ENCODE data around the gene YBEY.
A peak's percentile ranks its signal among the peaks of the same experiment; 100 is the strongest.
"Not testable (repeated sequence)": the region's sequence is repeated elsewhere in the genome, so short reads cannot be mapped to it uniquely, and the experiment has no call there.

Gene YBEY, protein sequence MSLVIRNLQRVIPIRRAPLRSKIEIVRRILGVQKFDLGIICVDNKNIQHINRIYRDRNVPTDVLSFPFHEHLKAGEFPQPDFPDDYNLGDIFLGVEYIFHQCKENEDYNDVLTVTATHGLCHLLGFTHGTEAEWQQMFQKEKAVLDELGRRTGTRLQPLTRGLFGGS

DNA sequence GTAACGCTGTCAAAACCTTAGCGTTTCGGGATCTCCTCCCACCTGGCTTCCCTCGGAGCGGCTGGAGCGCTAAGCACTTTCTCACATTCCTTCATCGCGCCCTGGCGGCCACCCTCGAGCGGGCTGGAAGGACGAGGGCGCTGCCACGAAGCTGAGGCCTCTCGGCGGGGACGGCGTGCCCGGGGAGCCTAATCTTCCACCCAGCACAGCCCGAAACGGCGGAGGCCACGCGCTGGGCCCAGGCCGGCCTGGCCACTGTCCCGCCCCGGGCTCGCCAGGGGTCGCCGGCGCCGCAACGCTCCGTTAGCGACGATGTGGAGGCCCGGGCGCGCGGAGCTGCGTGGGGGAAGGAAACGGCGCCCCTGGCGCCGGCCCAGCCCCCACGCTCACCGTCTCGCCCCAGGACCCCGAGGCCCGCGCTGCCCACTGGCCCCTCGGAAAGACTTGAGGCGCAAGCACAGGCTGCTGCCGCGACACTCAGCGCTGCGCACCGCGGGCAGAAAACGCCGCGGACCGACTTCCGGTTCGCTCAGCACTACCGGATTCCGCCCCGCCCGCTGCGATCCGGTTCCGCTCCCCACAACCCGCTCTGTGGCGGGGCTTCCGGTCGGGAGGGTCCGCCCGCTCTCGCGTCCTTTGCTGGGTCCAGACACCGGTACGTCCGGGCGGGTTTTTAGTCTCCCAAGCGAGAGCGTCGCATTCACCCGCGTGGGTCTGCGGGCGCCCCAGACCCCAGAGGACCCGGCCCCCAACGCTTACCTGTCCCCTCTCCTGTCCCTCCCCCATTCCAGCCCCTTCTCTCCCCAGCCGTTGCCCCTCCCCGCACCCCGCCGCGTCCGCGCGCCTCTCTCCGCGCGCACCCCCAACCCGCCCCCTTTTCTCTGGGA lies at the start of gene YBEY:
Gene YBEY (plus strand): TSS at position 582 of the 887 bp plus-strand sequence. CDS start 572 bp downstream, outside the sequence.
- DNase-seq = peak; percentile 81 to 98 (median 92)
- intact Hi-C loops (cut with DNase I) = loop anchor here (2.0 to 5.0 kb wide), 3 partner anchors 37 to 171 kb away; partner anchors contain the start of genes C21orf58 and DIP2A

DNA sequence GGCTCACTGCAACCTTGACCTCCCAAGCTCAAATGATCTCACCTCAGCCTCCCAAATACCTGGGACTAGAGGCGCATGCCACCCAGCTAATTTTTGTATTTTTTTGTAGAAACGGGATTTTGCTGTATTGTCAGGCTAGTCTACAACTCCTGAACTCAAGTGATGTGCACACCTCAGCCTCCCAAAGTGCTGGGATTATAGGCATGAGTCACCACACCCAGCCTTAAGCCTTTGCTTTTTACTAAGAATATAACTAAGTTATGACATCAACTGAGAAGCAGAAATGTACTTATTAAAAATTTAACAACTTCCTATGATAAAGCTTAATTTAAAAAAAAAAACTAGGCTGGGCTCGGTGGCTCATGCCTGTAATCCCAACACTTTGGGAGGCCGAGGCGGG lies 48.7 kb upstream of the YBEY start:
- intact Hi-C loops (cut with DNase I) = no loop called here
- no peak for DNase-seq

DNA sequence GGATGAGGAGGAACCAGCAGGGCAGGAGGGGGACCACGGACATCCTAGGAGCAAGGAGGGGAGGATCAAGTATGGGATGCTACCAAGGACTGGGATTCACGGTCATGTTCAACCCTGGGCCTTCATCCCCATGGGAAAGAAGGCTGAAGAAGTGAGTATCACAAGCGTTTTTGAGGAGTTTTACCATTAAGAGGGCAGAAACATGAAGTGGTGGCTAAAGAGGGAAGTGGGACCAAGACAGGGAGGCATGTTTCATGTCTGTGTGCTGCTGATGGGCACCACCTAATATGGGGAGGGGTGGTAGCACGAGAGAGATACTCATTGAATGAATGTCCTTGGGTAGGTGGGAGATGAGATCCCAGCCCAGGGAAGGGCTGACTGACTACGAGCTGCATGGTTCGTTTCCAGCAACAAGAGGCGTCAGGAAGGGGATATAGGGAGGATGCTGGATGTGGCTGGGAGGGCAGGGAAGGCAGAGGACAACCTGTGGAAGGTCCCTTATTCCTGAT lies 46.3 kb upstream of the YBEY start:
- intact Hi-C loops (cut with DNase I) = no loop called here
- DNase-seq = no peak

GRCh38 chr21:46241577-46241976 lies 44.6 kb upstream of the YBEY start:
- DNase-seq; intact Hi-C loops (cut with DNase I): not testable (repeated sequence)

DNA sequence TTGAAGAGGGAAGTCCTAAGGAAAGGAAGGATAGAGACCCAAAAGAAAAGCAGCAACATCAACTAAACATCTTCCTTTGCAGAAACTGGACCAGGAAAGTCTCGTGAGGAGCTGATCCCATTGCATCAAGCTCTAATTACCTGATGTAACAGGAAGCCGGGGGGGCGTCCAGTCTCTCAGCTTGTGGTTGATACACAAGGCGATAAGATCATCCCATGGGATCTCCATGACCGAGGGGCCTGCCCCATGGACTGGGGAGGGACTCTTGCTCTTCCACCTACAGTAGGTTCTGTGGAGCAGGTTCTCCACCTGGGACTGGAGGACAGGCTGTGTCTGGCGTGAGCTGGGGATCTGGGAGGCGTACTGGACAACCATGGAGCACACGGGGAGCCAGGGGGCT lies 42.8 kb upstream of the YBEY start:
- peak in 1 of 10 donors; percentile 29 for DNase-seq
- intact Hi-C loops (cut with DNase I) = no loop called here

- peak in 2 of 10 donors; percentile 54 to 88 for DNase-seq
- intact Hi-C loops (cut with DNase I) = no loop called here
Measured at GRCh38 chr21:46243960-46244361, 42.2 kb upstream of the YBEY start.

DNA sequence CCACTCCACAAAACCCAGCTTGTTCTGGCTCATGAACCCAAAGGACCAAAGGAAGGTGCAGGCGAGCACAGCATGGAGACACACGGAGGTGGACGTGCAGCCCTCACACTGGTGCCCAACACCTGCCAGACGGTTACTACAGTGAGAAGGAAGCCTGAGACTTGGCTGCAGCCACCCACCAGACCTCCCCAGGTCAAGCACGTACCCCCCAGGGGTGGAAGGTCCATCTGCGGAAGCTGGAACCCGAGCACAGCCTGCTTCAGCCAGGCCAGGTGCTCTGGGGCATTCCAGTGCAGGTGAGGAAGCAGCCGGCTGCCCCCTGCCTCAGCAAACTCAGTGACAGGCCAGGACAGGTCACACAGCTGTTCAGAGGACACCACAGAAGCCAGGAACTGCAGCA lies 41.5 kb upstream of the YBEY start:
- peak in 1 of 10 donors; percentile 74 for DNase-seq
- intact Hi-C loops (cut with DNase I) = no loop called here

GRCh38 chr21:46245213-46245915 lies 40.8 kb upstream of the YBEY start:
- intact Hi-C loops (cut with DNase I) = no loop called here
- peak in 1 of 10 donors; percentile 40 for DNase-seq

- intact Hi-C loops (cut with DNase I) = no loop called here
Measured at GRCh38 chr21:46246345-46246744, 39.8 kb upstream of the YBEY start.

DNA sequence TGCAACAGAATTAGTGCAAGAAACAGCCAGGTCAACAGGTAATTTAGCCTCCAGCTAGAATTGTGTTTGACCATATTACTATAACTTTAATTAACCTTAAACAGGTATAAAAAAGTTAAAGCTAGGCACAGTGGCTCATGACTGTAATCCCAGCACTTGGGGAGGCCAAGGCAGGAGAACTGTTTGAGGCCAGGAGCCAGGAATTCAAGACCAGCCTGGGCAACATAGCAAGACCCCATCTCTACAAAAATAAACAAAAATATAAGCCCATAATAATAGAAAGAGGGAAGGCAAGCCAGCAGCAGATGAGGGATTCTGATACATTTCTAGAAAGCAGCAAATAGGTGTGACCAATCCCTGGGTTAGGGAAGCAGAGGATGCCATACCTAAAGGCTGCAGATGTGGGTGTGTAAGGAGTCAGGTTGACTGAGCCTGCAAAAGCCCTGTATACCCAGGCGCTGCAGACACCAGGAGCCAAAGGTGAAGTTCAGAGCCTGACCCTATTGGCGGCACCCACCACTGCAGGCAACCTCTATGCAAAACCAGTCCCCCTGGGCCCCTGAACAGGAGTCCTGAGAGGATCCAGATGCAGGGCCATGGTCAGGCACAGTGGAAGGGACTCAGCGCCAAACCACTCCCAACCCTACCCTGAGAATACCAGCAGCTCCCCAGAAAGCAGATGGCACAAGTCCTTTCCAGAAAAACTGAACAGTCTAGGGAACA lies 38.3 kb upstream of the YBEY start:
- DNase-seq = peak in 1 of 10 donors; percentile 33
- intact Hi-C loops (cut with DNase I) = no loop called here

More at GRCh38 chr21:46246345-46246744, 39.8 kb upstream of the YBEY start:
- no peak for DNase-seq

DNA sequence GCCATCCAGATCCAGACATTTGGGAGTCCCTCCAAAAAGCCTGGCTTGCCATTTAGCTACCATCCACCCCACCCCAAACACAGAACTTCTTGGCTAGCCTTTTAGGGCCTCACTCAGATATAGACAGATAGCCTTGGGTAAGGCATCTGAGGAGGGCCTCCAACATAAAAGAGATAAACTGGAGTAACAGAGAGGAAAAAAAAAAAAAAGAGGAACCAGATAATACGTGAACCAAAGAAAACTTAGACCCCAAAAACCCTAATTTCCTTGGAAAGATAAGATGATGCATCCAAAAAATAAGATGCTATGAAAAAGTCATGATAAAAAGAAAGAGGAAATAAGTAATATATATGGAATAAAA lies 37.7 kb upstream of the YBEY start:
- intact Hi-C loops (cut with DNase I) = no loop called here
- DNase-seq = no peak

DNA sequence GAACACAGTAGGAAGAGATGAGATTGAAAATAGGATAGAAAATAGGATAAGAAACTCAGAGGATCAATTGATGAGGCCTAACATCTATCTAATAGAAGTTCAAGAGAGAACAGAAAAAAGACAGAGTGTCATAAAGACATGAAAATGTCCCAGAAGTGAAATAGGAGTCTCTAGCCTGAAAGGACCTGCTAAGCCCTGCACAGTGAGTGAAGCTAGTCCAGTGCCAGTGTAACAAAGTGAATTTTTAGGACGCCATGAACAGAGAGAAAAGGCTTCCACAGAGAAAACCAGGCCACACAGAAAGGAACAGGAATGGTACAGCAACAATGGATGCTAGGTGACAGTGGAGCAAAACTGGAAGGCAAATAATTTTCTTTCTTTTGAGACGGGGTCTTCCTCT lies 37.3 kb upstream of the YBEY start:
- intact Hi-C loops (cut with DNase I) = no loop called here

GRCh38 chr21:46250146-46250725 lies 35.9 kb upstream of the YBEY start:
- intact Hi-C loops (cut with DNase I) = no loop called here
- no peak for DNase-seq

More for the DNA sequence above, 37.3 kb upstream of the YBEY start:
- DNase-seq = no peak

GRCh38 chr21:46252840-46253239 lies 33.3 kb upstream of the YBEY start:
- no peak for DNase-seq
- intact Hi-C loops (cut with DNase I) = no loop called here

GRCh38 chr21:46253610-46254124 lies 32.5 kb upstream of the YBEY start:
- no peak for DNase-seq
- intact Hi-C loops (cut with DNase I) = no loop called here

GRCh38 chr21:46254208-46254975 lies 31.8 kb upstream of the YBEY start:
- intact Hi-C loops (cut with DNase I) = no loop called here
- DNase-seq = peak in 1 of 10 donors; percentile 68

DNA sequence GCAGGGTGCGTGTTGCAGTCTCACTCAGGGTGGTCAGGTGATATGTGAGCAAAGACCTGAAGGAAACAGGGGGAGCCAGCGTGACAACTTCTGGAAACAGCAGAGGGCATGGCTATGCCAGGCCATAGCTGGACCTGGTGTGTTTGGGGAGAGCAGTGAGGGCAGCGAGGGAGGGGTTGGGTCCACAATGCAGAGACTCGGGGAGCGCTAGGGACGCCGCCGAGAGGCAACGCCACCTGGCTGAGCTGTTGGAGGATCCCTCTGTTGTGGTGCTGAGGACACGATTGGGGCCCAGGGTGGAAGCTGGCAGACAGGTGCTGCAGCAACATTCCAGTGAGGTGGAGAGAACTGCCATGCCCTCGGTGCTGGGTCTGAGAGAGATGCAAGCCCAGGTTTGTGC lies 31.0 kb upstream of the YBEY start:
- intact Hi-C loops (cut with DNase I) = no loop called here
- peak in 1 of 10 donors; percentile 75 for DNase-seq

DNA sequence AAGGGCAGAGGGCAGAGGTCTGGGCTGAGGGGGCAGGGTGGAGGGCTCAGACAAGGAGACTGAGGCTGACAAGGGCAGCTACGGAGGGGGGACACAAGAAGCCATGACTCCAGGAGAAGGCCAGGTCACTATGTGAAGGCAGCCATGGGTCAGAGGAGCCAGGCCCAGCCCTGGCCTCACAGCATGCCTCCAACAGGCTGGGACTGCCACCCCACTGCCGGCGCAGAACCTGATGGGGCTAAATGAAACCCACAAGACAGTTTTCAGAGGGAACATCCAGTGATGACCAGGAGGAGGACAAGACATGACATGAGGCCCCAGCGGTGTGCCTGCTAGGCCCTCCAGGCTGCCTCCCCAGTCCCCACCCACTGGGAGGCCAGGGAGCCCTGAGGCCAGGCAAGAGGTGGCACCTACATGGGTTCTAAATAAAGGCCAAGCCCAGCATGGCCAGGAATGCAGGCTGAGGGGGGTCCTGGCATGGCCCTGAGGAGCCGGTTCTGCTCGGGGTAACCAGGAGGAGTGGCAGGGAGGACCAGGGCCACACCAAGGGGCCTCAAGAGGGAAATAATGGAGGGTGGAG lies 30.3 kb upstream of the YBEY start:
- intact Hi-C loops (cut with DNase I) = no loop called here
- DNase-seq = no peak
